PFSK-1 (cell line): Measurements from ENCODE around the gene UBAP2. TPM values are rescaled to one million over a fixed set of nuclear protein-coding genes. Genes with fewer than 3 reads are reported as not detected.

Experiments used
- FOXP2 ChIP-seq: optimal IDR thresholded peaks from 2 replicates; pipeline ENCODE3; 2011; ENCODE audit warnings: borderline replicate concordance, control low read depth, inconsistent platforms; ENCODE audit not compliant: insufficient read depth; ENCODE audit errors: extremely low read length, extremely low read depth
- POLR2AphosphoS5 ChIP-seq: IDR thresholded peaks from 2 replicates; pipeline ENCODE4 v1.6.1; 2012; ENCODE audit warnings: low read depth, mild to moderate bottlenecking, control low read depth, low read length, moderate library complexity
- REST ChIP-seq, 2 experiments: IDR thresholded peaks; 2 replicates each; pipeline versions ENCODE4 v1.6.1 to v1.8.0; 2011 to 2012; ENCODE audit warnings: low read depth in 2 of 2, low read length in 2 of 2, control low read depth in 1 of 2, inconsistent platforms in 1 of 2, mild to moderate bottlenecking in 1 of 2, moderate library complexity in 1 of 2; ENCODE audit not compliant: insufficient read depth in 1 of 2
- SIN3A ChIP-seq: IDR thresholded peaks from 2 replicates; pipeline ENCODE4 v1.6.1; 2012; ENCODE audit warnings: mild to moderate bottlenecking, low read length, moderate library complexity, borderline replicate concordance; ENCODE audit not compliant: insufficient read depth
- TAF1 ChIP-seq: IDR thresholded peaks from 2 replicates; pipeline ENCODE4 v1.6.1; 2012; ENCODE audit warnings: low read length, control low read depth, borderline replicate concordance; ENCODE audit not compliant: insufficient read depth
- polyA plus RNA-seq: library from polyadenylated mRNA; unstranded; fragments of >200 nt; gene quantifications from one replicate; pipeline ENCODE4 v1.2.1, GENCODE V29; 2012; ENCODE audit warnings: low read depth, missing spikeins; ENCODE audit not compliant: insufficient read length

Gene UBAP2
- polyA plus RNA-seq = 37.8 TPM

- TF ChIP-seq TAF1 = peak; percentile 79; the same call in 1 of the 2 replicates
- no peak for TF ChIP-seq FOXP2
- no peak for TF ChIP-seq SIN3A
- TF ChIP-seq POLR2AphosphoS5 = peak; percentile 90
These were observed at the start of gene UBAP2 for GRCh38 chr9:34048727-34049629. Gene UBAP2 (minus strand): TSS chr9:34048887. CDS start chr9:34017148, 31,739 bp downstream.

- TF ChIP-seq TAF1 = no peak
- no peak for TF ChIP-seq FOXP2
- TF ChIP-seq POLR2AphosphoS5 = no peak
- no peak for TF ChIP-seq SIN3A
- TF ChIP-seq REST (IDR thresholded peaks at IDR 0.05; ENCODE audit: insufficient read depth in 1 of 2, low read depth in 2 of 2, low read length in 2 of 2) = no peak
These were observed 49.6 kb upstream of the UBAP2 start for GRCh38 chr9:34098307-34098706.

- TF ChIP-seq POLR2AphosphoS5 (no peak), SIN3A (no peak), REST (IDR thresholded peaks at IDR 0.05; ENCODE audit: insufficient read depth in 1 of 2, low read depth in 2 of 2, low read length in 2 of 2) (no peak), FOXP2 (no peak), TAF1 (no peak)
These were observed 49.2 kb upstream of the UBAP2 start for GRCh38 chr9:34097865-34098264.

DNA sequence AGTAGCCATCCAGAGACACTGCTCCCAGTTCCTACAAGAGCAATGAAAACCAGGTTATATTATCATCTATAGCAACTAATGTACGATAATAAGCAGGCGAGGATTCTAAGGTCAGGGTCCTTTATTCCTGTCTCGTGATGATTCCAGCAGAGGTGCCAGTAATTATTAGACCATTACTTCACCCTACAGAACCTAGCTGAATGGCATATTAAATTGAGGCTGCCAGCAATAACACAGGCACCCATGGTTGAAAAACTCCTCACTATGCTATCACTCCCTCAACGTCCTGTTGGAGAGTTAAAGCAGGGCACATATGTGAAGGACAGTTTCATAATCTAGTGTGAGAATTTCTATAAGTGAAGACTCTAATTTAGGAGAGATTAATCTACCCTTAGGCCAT is 48.1 kb upstream of the UBAP2 start:
- TF ChIP-seq POLR2AphosphoS5 (no peak), SIN3A (no peak), TAF1 (no peak), REST (IDR thresholded peaks at IDR 0.05; ENCODE audit: insufficient read depth in 1 of 2, low read depth in 2 of 2, low read length in 2 of 2) (no peak), FOXP2 (no peak)

DNA sequence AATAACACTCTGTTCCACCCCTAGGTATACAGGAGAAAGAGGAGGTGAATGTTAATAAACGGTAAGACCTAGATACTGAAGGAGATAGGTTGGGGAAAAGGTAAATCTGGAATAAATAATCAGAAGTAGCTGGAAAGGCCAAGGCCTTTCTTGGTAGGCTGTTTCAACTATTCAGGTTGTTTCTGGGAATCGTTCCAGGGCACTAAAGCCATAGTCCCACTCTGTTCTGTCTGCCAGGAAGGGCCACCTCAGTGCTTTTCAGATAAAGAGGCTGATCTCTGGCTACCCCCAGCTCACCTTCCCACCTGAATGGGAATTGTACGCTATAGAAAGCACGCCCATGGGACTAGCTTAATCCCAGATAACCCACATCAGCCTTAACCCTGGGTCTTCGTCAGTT is 44.9 kb upstream of the UBAP2 start:
- TF ChIP-seq FOXP2 (no peak), SIN3A (no peak), POLR2AphosphoS5 (no peak), REST (IDR thresholded peaks at IDR 0.05; ENCODE audit: insufficient read depth in 1 of 2, low read depth in 2 of 2, low read length in 2 of 2) (no peak), TAF1 (no peak)
